Measurements from ENCODE around the gene RYK. TPM values are rescaled to one million over a fixed set of nuclear protein-coding genes. Genes with fewer than 3 reads are reported as not detected.

RYK gene
- polyA plus RNA-seq, 1 of the 3 experiments (the other 2 are of a cell fraction): 25.9 TPM

DNA sequence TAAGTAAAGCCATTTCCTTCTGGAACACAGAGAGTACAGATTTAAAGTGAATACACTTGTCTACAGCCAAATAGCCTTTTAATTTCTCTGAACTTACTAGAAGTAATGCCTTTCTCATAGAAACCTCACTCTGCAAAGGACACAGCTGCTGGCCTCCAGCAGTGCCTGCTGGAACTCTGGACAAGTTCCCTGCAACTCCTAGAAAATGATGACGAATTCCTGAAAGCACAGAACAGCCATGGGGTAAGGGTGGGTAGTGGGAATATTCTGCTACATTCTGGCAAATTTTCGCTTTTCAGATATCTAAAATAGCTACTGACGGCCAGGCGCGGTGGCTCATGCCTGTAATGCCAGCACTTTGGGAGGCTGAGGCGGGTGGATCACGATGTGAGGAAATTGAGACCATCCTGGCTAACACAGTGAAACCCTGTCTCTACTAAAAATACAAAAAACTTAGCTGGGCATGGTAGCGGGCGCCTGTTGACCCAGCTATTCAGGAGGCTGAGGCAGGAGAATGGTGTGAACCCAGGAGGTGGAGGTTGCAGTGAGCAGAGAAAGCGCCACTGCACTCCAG is 34.4 kb downstream of the RYK start:
- peaks cover 51% of the 10 kb centered on the region for H3K79me2 ChIP-seq (ENCODE audit: insufficient read depth)
- no peaks in the 10 kb centered on the region for H3K9me2 ChIP-seq
- WGBS (ENCODE audit: low lambda C conversion rate): 99% methylated on average over 10 of the region's 10 CpGs
- H3K9me3 ChIP-seq: no peaks in the 10 kb centered on the region
- no peaks in the 10 kb centered on the region for H3K27me3 ChIP-seq (ENCODE audit: insufficient read depth)
- no peaks in the 10 kb centered on the region; a peak in 1 of 4 replicates for H3K4me1 ChIP-seq (ENCODE audit: control insufficient read depth in 1 of 2, insufficient read depth in 2 of 2, low read depth in 1 of 2, low read length in 1 of 2)
- POLR2A ChIA-PET: no interaction called here
- no peak overlapping the region for H2AFZ ChIP-seq (ENCODE audit: low read depth)
- H3K4me2 ChIP-seq: no peak overlapping the region
- H4K20me1 ChIP-seq (ENCODE audit: insufficient read depth): peaks cover 49% of the 10 kb centered on the region
- TF ChIP-seq, protein P1, sequence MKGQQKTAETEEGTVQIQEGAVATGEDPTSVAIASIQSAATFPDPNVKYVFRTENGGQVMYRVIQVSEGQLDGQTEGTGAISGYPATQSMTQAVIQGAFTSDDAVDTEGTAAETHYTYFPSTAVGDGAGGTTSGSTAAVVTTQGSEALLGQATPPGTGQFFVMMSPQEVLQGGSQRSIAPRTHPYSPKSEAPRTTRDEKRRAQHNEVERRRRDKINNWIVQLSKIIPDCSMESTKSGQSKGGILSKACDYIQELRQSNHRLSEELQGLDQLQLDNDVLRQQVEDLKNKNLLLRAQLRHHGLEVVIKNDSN (IDR thresholded peaks at IDR 0.05; ENCODE audit: borderline replicate concordance, low read depth): no peak
- TF ChIP-seq FOXM1 (IDR thresholded peaks at IDR 0.05; ENCODE audit: low read depth) (no peak), MXI1 (IDR thresholded peaks at IDR 0.05; ENCODE audit: low read depth, low read length) (no peak), SIN3A (IDR thresholded peaks at IDR 0.05; ENCODE audit: borderline replicate concordance, low read depth, low read length) (no peak), GATA2 (CRISPR knock-in tag; IDR thresholded peaks at IDR 0.05) (no peak), GABPA (IDR thresholded peaks at IDR 0.05; ENCODE audit: low read depth) (no peak), NFIC (IDR thresholded peaks at IDR 0.05; ENCODE audit: borderline replicate concordance) (no peak), RXRA (IDR thresholded peaks at IDR 0.05; ENCODE audit: borderline replicate concordance, low read depth) (no peak), YY1 (IDR thresholded peaks at IDR 0.05; ENCODE audit: low read depth) (no peak), RFX5 (IDR thresholded peaks at IDR 0.05; ENCODE audit: low read length) (no peak), SMC3 (IDR thresholded peaks at IDR 0.05; ENCODE audit: low read depth, low read length) (no peak), FOSL2 (IDR thresholded peaks at IDR 0.05; ENCODE audit: borderline replicate concordance, low read depth) (no peak), CHD2 (IDR thresholded peaks at IDR 0.05; ENCODE audit: low read length, partially characterized antibody) (no peak), JUND (IDR thresholded peaks at IDR 0.05) (no peak), TCF12 (IDR thresholded peaks at IDR 0.05) (no peak)
- TF ChIP-seq, protein P2, sequence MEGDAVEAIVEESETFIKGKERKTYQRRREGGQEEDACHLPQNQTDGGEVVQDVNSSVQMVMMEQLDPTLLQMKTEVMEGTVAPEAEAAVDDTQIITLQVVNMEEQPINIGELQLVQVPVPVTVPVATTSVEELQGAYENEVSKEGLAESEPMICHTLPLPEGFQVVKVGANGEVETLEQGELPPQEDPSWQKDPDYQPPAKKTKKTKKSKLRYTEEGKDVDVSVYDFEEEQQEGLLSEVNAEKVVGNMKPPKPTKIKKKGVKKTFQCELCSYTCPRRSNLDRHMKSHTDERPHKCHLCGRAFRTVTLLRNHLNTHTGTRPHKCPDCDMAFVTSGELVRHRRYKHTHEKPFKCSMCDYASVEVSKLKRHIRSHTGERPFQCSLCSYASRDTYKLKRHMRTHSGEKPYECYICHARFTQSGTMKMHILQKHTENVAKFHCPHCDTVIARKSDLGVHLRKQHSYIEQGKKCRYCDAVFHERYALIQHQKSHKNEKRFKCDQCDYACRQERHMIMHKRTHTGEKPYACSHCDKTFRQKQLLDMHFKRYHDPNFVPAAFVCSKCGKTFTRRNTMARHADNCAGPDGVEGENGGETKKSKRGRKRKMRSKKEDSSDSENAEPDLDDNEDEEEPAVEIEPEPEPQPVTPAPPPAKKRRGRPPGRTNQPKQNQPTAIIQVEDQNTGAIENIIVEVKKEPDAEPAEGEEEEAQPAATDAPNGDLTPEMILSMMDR (IDR thresholded peaks at IDR 0.05): no peak
- TF ChIP-seq, protein P3, sequence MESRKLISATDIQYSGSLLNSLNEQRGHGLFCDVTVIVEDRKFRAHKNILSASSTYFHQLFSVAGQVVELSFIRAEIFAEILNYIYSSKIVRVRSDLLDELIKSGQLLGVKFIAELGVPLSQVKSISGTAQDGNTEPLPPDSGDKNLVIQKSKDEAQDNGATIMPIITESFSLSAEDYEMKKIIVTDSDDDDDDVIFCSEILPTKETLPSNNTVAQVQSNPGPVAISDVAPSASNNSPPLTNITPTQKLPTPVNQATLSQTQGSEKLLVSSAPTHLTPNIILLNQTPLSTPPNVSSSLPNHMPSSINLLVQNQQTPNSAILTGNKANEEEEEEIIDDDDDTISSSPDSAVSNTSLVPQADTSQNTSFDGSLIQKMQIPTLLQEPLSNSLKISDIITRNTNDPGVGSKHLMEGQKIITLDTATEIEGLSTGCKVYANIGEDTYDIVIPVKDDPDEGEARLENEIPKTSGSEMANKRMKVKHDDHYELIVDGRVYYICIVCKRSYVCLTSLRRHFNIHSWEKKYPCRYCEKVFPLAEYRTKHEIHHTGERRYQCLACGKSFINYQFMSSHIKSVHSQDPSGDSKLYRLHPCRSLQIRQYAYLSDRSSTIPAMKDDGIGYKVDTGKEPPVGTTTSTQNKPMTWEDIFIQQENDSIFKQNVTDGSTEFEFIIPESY (IDR thresholded peaks at IDR 0.05; ENCODE audit: borderline replicate concordance, low read depth): no peak
- TF ChIP-seq, protein P4, sequence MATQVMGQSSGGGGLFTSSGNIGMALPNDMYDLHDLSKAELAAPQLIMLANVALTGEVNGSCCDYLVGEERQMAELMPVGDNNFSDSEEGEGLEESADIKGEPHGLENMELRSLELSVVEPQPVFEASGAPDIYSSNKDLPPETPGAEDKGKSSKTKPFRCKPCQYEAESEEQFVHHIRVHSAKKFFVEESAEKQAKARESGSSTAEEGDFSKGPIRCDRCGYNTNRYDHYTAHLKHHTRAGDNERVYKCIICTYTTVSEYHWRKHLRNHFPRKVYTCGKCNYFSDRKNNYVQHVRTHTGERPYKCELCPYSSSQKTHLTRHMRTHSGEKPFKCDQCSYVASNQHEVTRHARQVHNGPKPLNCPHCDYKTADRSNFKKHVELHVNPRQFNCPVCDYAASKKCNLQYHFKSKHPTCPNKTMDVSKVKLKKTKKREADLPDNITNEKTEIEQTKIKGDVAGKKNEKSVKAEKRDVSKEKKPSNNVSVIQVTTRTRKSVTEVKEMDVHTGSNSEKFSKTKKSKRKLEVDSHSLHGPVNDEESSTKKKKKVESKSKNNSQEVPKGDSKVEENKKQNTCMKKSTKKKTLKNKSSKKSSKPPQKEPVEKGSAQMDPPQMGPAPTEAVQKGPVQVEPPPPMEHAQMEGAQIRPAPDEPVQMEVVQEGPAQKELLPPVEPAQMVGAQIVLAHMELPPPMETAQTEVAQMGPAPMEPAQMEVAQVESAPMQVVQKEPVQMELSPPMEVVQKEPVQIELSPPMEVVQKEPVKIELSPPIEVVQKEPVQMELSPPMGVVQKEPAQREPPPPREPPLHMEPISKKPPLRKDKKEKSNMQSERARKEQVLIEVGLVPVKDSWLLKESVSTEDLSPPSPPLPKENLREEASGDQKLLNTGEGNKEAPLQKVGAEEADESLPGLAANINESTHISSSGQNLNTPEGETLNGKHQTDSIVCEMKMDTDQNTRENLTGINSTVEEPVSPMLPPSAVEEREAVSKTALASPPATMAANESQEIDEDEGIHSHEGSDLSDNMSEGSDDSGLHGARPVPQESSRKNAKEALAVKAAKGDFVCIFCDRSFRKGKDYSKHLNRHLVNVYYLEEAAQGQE (IDR thresholded peaks at IDR 0.05; ENCODE audit: low read depth, low read length): no peak
- TF ChIP-seq, protein P5, sequence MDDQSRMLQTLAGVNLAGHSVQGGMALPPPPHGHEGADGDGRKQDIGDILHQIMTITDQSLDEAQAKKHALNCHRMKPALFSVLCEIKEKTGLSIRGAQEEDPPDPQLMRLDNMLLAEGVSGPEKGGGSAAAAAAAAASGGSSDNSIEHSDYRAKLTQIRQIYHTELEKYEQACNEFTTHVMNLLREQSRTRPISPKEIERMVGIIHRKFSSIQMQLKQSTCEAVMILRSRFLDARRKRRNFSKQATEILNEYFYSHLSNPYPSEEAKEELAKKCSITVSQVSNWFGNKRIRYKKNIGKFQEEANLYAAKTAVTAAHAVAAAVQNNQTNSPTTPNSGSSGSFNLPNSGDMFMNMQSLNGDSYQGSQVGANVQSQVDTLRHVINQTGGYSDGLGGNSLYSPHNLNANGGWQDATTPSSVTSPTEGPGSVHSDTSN (IDR thresholded peaks at IDR 0.05): no peak
- TF ChIP-seq, protein P6, sequence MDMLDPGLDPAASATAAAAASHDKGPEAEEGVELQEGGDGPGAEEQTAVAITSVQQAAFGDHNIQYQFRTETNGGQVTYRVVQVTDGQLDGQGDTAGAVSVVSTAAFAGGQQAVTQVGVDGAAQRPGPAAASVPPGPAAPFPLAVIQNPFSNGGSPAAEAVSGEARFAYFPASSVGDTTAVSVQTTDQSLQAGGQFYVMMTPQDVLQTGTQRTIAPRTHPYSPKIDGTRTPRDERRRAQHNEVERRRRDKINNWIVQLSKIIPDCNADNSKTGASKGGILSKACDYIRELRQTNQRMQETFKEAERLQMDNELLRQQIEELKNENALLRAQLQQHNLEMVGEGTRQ (IDR thresholded peaks at IDR 0.05; ENCODE audit: borderline replicate concordance, low read depth, low read length): no peak
- peaks cover 10 to 16% of the 10 kb centered on the region in 2 experiments for H3K36me3 ChIP-seq (replicated peaks in 1 of 2; ENCODE audit: control insufficient read depth in 1 of 2, insufficient read depth in 2 of 2, low read length in 1 of 2)
- DNase-seq: no peak
- no peak overlapping the region for H3K9ac ChIP-seq
- H3K27ac ChIP-seq (ENCODE audit: low read depth in 2 of 2, low read length in 1 of 2): no peak overlapping the region
- no peak overlapping the region for H3K4me3 ChIP-seq (ENCODE audit: low read depth in 2 of 2, low read length in 1 of 2)
- CTCF ChIA-PET: interaction anchor here (0.7 to 2.1 kb wide), 4 partner anchors 8 to 287 kb away, joined by 3 to 7 read pairs (median 5); no protein-coding TSS in a partner anchor
- peaks cover 17% of the 10 kb centered on the region for H3F3A ChIP-seq (replicated peaks; ENCODE audit: insufficient read depth)
